Right lobe of liver (tissue), 4 donors: Measurements from ENCODE around the gene YAP1.

Experiments used
- CTCF ChIP-seq, 4 donors: fragments of 200-600 bp in 3 of 4; fragments of 450-650 bp in 1 of 4; IDR thresholded peaks; one replicate each; pipeline versions ENCODE4 v1.5.1 to v1.8.0; 2016 to 2022; ENCODE audit warnings: antibody characterized with exemption in 4 of 4, mild to moderate bottlenecking in 2 of 4
- POLR2A ChIP-seq: fragments of 450-650 bp; IDR thresholded peaks from one replicate; pipeline ENCODE4 v1.6.1; 2017; ENCODE audit warnings: antibody characterized with exemption, mild to moderate bottlenecking
- donor health status: DM: no; HTN: no; CAD: no.
- donor health status: DM: no; HTN: no; CAD: no.
- donor health status: DM: no; HTN: yes; CAD: no.

- no peak for TF ChIP-seq POLR2A
- no peak for TF ChIP-seq CTCF (IDR thresholded peaks at IDR 0.05)
Observed at GRCh38 chr11:102112509-102112821, 2.2 kb downstream of the YAP1 start.
